ENCODE data around the gene SLC29A1. TPM values are rescaled to one million over a fixed set of nuclear protein-coding genes. Genes with fewer than 3 reads are reported as not detected.

Gene SLC29A1
- total RNA-seq, 1 donor from 2014 or later: 17.3 TPM

DNA sequence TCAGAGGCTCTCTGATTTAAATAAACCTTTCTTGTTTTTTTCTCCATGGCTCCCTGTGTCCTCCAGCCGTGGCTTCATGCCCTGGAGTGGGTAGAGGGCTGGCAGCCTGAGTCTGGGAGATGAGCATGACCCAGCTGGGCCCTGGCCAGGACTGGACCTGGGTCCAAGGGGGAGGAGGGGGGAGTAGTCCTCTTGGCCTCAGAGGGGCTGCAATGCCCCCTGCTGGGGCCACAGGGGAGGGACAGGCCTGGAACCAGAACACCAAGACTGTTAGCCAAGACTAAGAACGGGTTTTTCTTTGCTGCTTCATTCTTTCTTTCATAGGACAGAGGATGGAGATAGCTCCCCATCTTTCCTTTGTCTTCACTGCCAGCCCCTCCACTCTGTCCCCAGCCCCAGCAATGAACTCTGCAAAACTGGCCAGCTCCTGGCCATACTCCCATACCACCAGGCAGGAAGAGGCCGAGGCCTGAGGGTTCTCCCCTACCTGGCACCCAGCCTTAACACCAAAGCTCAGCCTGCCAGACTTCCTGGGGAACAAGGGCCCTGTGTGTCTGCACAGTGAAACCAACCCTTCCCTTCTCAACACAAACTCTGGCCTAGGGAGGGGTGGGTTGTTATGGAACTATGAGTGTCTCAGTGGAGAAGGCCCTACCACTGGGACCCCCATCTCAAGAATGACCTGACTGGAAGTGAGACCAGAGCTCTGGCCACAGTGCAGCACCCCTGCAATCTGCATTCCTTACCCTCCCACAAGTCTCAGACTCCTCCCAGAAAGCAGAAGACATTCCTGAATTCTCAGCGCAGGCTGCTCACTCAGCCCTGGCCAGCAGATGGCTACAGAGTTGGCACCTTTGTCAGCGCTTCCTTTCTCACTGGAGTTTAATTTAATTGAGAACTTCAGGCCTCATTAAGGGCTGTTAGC is 11.0 kb downstream of the SLC29A1 start:
- CTCF ChIA-PET: interaction anchor here (1.3 to 5.1 kb wide), 5 partner anchors 12 to 65 kb away, joined by 5 to 31 read pairs (median 5); partner anchors contain the start of genes HSP90AB1 and SLC35B2

GRCh38 chr6:44235269-44235668 is 11.9 kb downstream of the SLC29A1 start:
- DNase-seq (no peak), ATAC-seq (ENCODE audit: low read depth) (no peak)
- Mint-ChIP-seq H3K9me3 (no peaks in the 10 kb centered on the region), H3K4me3 (no peak overlapping the region), H3K36me3 (ENCODE audit: low read depth) (peaks cover 2% of the 10 kb centered on the region), H3K4me1 (peaks cover 17% of the 10 kb centered on the region), H3K27me3 (no peaks in the 10 kb centered on the region), H3K27ac (no peak overlapping the region)
- POLR2A ChIA-PET: interaction anchor here (0.6 to 1.7 kb wide), 4 partner anchors 9 to 73 kb away, joined by 3 to 8 read pairs (median 4); partner anchors contain the start of gene HSP90AB1
- CTCF ChIA-PET: interaction anchor here (1.3 to 5.1 kb wide), 7 partner anchors 9 to 63 kb away, joined by 4 to 31 read pairs (median 5); partner anchors contain the start of genes HSP90AB1 and SLC35B2
- intact Hi-C loops (cut with micrococcal nuclease): no loop called here
- TF ChIP-seq, protein P1, sequence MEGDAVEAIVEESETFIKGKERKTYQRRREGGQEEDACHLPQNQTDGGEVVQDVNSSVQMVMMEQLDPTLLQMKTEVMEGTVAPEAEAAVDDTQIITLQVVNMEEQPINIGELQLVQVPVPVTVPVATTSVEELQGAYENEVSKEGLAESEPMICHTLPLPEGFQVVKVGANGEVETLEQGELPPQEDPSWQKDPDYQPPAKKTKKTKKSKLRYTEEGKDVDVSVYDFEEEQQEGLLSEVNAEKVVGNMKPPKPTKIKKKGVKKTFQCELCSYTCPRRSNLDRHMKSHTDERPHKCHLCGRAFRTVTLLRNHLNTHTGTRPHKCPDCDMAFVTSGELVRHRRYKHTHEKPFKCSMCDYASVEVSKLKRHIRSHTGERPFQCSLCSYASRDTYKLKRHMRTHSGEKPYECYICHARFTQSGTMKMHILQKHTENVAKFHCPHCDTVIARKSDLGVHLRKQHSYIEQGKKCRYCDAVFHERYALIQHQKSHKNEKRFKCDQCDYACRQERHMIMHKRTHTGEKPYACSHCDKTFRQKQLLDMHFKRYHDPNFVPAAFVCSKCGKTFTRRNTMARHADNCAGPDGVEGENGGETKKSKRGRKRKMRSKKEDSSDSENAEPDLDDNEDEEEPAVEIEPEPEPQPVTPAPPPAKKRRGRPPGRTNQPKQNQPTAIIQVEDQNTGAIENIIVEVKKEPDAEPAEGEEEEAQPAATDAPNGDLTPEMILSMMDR (IDR thresholded peaks at IDR 0.05): no peak

More for the DNA sequence above, 11.0 kb downstream of the SLC29A1 start:
- Mint-ChIP-seq H3K9me3 (no peaks in the 10 kb centered on the region), H3K4me3 (no peak overlapping the region), H3K4me1 (peaks cover 17% of the 10 kb centered on the region), H3K27me3 (no peaks in the 10 kb centered on the region), H3K36me3 (ENCODE audit: low read depth) (peaks cover 2% of the 10 kb centered on the region), H3K27ac (no peak overlapping the region)
- POLR2A ChIA-PET: interaction anchor here (1.0 to 1.7 kb wide), 3 partner anchors 10 to 13 kb away, joined by 3 to 8 read pairs (median 4); partner anchors contain the start of gene HSP90AB1
- DNase-seq (no peak), ATAC-seq (ENCODE audit: low read depth) (no peak)
- TF ChIP-seq, protein P1 (IDR thresholded peaks at IDR 0.05): no peak
- intact Hi-C loops (cut with micrococcal nuclease): no loop called here

- DNase-seq: no peak
- Mint-ChIP-seq H3K4me3 (no peak overlapping the region), H3K9me3 (no peaks in the 10 kb centered on the region), H3K27ac (no peak overlapping the region), H3K27me3 (no peaks in the 10 kb centered on the region), H3K4me1 (peaks cover 17% of the 10 kb centered on the region), H3K36me3 (ENCODE audit: low read depth) (peaks cover 2% of the 10 kb centered on the region)
- POLR2A ChIA-PET: interaction anchor here (1.8 to 3.1 kb wide), 2 partner anchors 11 to 12 kb away, joined by 14 to 43 read pairs; partner anchors contain the start of genes HSP90AB1 and SLC29A1
- CTCF ChIA-PET: interaction anchor here (1.3 to 5.1 kb wide), 6 partner anchors 10 to 63 kb away, joined by 4 to 31 read pairs (median 4); partner anchors contain the start of genes HSP90AB1 and SLC35B2
- no peak for ATAC-seq (ENCODE audit: low read depth)
- TF ChIP-seq, protein P1 (IDR thresholded peaks at IDR 0.05): no peak
- intact Hi-C loops (cut with micrococcal nuclease): no loop called here
Observed at GRCh38 chr6:44235891-44236516, 12.6 kb downstream of the SLC29A1 start.

DNA sequence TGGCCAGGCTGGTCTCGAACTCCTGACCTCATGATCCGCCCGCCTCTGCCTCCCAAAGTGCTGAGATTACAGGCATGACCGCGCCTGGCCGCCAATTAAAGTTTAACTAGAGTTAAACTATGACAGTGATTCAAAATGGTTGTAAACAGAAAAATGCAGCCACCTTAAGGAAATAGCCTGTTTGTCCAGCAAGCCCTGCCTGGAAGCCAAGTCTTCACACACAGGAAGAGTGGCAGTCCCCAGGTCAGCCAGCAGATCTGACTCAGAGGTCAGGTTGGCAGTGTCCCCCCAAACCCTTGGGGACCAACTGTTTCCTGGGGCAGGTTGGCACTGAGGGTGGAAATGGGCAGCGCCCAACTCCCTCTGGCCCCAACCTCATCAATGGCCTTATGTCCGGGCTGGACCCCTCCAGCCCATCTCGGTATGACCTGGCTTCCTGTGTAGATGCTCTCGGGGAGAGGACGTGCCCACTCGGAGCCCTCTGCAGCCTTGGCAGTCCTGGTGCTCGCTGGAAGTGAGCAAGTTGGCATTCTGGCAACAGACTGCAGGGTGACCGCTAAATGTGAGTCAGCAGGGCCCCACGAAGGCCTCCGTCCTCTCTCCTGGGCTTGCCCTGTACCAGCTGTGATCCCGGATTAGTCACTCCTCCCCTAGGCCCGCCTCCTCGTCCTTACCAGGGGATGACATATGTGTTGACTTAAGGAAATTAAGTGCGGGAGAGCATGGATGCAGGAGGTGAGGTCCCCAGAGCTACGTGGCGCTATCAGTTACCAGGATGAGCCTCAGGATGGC is 13.8 kb downstream of the SLC29A1 start:
- TF ChIP-seq, protein P1 (IDR thresholded peaks at IDR 0.05): no peak
- no peaks in the 10 kb centered on the region for H3K27me3 Mint-ChIP-seq
- H3K9me3 Mint-ChIP-seq: no peaks in the 10 kb centered on the region
- peak overlapping the region; percentile 95 for H3K4me3 Mint-ChIP-seq
- POLR2A ChIA-PET: interaction anchor here (0.6 to 3.1 kb wide), 11 partner anchors 8 to 141 kb away, joined by 3 to 43 read pairs (median 5); partner anchors contain the start of genes HSP90AB1, MRPL14, SLC29A1 and SLC35B2
- H3K36me3 Mint-ChIP-seq (ENCODE audit: low read depth): peaks cover 2% of the 10 kb centered on the region
- peak; percentile 81 for ATAC-seq (ENCODE audit: low read depth)
- CTCF ChIA-PET: interaction anchor here (0.6 to 5.1 kb wide), 13 partner anchors 9 to 147 kb away, joined by 3 to 31 read pairs (median 4); partner anchors contain the start of genes HSP90AB1, SLC29A1 and SLC35B2
- no peak for DNase-seq
- peak overlapping the region; percentile 90 for H3K27ac Mint-ChIP-seq
- peaks cover 17% of the 10 kb centered on the region for H3K4me1 Mint-ChIP-seq
- intact Hi-C loops (cut with micrococcal nuclease): loop anchor here (1.0 kb wide), 1 partner anchor 9 kb away; no protein-coding TSS in a partner anchor

Measured in activated B cell treated with CpG ODN at 0.5 μM for 24 hours (primary cell).